HEK293T (cell line): ENCODE measurements around the gene BCL2L1.

Source experiments
- FOXM1 ChIP-seq: fragments of 450-650 bp; IDR thresholded peaks from 2 replicates; pipeline ENCODE4 v1.6.1; 2017; ENCODE audit warnings: mild to moderate bottlenecking, borderline replicate concordance
- SP1 ChIP-seq: fragments of 450-650 bp; IDR thresholded peaks from 2 replicates; pipeline ENCODE4 v1.6.1; 2017

DNA sequence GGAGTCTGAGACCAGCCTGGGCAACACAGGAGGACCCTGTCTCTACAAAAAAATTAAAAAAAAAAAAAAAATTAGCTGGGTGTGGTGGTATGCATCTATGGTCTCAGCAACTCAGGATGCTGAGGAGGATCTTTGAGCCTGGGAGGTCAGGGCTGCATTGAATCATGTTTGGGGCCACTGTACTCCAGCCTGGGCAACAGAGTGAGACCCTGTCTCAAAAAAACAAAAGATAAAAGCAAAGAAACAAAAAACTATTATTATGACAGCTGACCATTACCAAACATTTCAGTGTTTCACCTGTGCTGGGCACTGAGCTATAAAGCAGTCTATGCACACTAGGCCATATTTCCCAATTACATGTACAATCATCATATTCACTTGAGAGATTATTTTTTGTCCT, 49.2 kb downstream of the BCL2L1 start:
- TF ChIP-seq SP1 (no peak), FOXM1 (no peak)
